Kidney epithelial cell (primary cell): Measurements from ENCODE around the gene AIFM1. TPM values are rescaled to one million over a fixed set of nuclear protein-coding genes. Genes with fewer than 3 reads are reported as not detected.

Experiments used
- DNase-seq: peaks from one replicate; pipeline ENCODE4 v3.0.0-alpha.2; 2010; ENCODE audit warnings: low read depth
- H3K27me3 ChIP-seq: 2 replicates; pipeline ENCODE4 v1.6.0; 2011; ENCODE audit warnings: low read length; ENCODE audit not compliant: control insufficient read depth, insufficient read depth
- H3K36me3 ChIP-seq: 2 replicates; pipeline ENCODE4 v1.5.1; 2011; ENCODE audit warnings: low read length; ENCODE audit not compliant: control insufficient read depth, insufficient read depth
- H3K4me3 ChIP-seq: 2 replicates; pipeline ENCODE4 v1.5.1; 2011; ENCODE audit warnings: low read depth, mild to moderate bottlenecking, control low read depth, low read length
- CTCF ChIP-seq: IDR thresholded peaks from 2 replicates; pipeline ENCODE4 v1.5.1; 2011; ENCODE audit warnings: mild to moderate bottlenecking, moderate library complexity, low read length, control low read depth, inconsistent platforms; ENCODE audit not compliant: insufficient read depth, poor library complexity, severe bottlenecking
- total RNA-seq: library from RNA; depleted of rRNA; stranded (reverse); fragments of >200 nt; gene quantifications from 2 replicates; pipeline ENCODE4 v1.2.3, GENCODE V29; 2015

Gene AIFM1
- total RNA-seq, 1 donor from 2014 or later = 27.2 TPM

- TF ChIP-seq CTCF = no peak
- no peak for DNase-seq
- Histone ChIP-seq H3K4me3 (peak overlapping the region; percentile 24), H3K36me3 (no peaks in the 10 kb centered on the region), H3K27me3 (no peaks in the 10 kb centered on the region)
Observed at GRCh38 chrX:130111220-130112154, 54.2 kb downstream of the AIFM1 start.

GRCh38 chrX:130110379-130111219, 55.0 kb downstream of the AIFM1 start, which contains the start of gene ELF4:
TSS of gene ELF4 (minus strand) at chrX:130110497. CDS start at chrX:130081330, 29,167 bp downstream.
- no peak for DNase-seq
- TF ChIP-seq CTCF = no peak
- H3K4me3 ChIP-seq = peak within 1 kb of the TSS; percentile 62
- H3K36me3 ChIP-seq = no peaks in the 10 kb centered on the region
- no peaks in the 10 kb centered on the region for H3K27me3 ChIP-seq

- peak overlapping the region; percentile 62 for H3K4me3 ChIP-seq
- DNase-seq = no peak
- TF ChIP-seq CTCF = no peak
- no peaks in the 10 kb centered on the region for H3K27me3 ChIP-seq
- H3K36me3 ChIP-seq = no peaks in the 10 kb centered on the region
Observed at GRCh38 chrX:130109429-130110378, 55.9 kb downstream of the AIFM1 start.

- DNase-seq = no peak
Observed at GRCh38 chrX:130108647-130109428, 56.8 kb downstream of the AIFM1 start.

More at GRCh38 chrX:130108647-130109428, 56.8 kb downstream of the AIFM1 start:
- Histone ChIP-seq H3K36me3 (no peaks in the 10 kb centered on the region), H3K4me3 (peak overlapping the region; percentile 62), H3K27me3 (no peaks in the 10 kb centered on the region)
- TF ChIP-seq CTCF = no peak
